ENCODE measurements around the gene PLGRKT. TPM values are rescaled to one million over a fixed set of nuclear protein-coding genes. Genes with fewer than 3 reads are reported as not detected.

PLGRKT gene
- polyA plus RNA-seq, result 10 to 100 TPM; 35.6 to 60.4 (median 54.9) TPM
- long read RNA-seq, donor 1, transcript PLGRKT-201 (6 exons, 932 nt), result major isoform, 32 of 44 reads
- long read RNA-seq, donor 1, partial matches to known transcripts, result 12 of 44 reads
- long read RNA-seq, donor 1, other reads (novel, unspliced or antisense), result 0 of 44 reads
- long read RNA-seq, donor 2, transcript PLGRKT-201 (6 exons, 932 nt), result major isoform, 7 of 7 reads
- long read RNA-seq, donor 2, partial matches to known transcripts, result 0 of 7 reads
- long read RNA-seq, donor 2, other reads (novel, unspliced or antisense), result 0 of 7 reads
- long read RNA-seq, donor 3, transcript PLGRKT-201 (6 exons, 932 nt), result major isoform, 6 of 6 reads
- long read RNA-seq, donor 3, partial matches to known transcripts, result 0 of 6 reads
- long read RNA-seq, donor 3, other reads (novel, unspliced or antisense), result 0 of 6 reads
- long read RNA-seq, donor 4, result 0 reads
- long read RNA-seq, donor 5, transcript PLGRKT-201 (6 exons, 932 nt), result major isoform, 7 of 7 reads
- long read RNA-seq, donor 5, partial matches to known transcripts, result 0 of 7 reads
- long read RNA-seq, donor 5, other reads (novel, unspliced or antisense), result 0 of 7 reads
- long read RNA-seq, donor 6, transcript PLGRKT-201 (6 exons, 932 nt), result major isoform, 6 of 6 reads
- long read RNA-seq, donor 6, partial matches to known transcripts, result 0 of 6 reads
- long read RNA-seq, donor 6, other reads (novel, unspliced or antisense), result 0 of 6 reads
- long read RNA-seq, donor 7, transcript PLGRKT-201 (6 exons, 932 nt), result major isoform, 41 of 48 reads
- long read RNA-seq, donor 7, partial matches to known transcripts, result 7 of 48 reads
- long read RNA-seq, donor 7, other reads (novel, unspliced or antisense), result 0 of 48 reads
- long read RNA-seq, donor 8, result 0 reads
- long read RNA-seq, donor 9, partial matches to known transcripts, result 0 of 1 reads
- long read RNA-seq, donor 9, other reads (novel, unspliced or antisense), result 0 of 1 reads
- long read RNA-seq, donor 10, transcript PLGRKT-201 (6 exons, 932 nt), result major isoform, 17 of 22 reads
- long read RNA-seq, donor 10, partial matches to known transcripts, result 5 of 22 reads
- long read RNA-seq, donor 10, other reads (novel, unspliced or antisense), result 0 of 22 reads

GRCh38 chr9:5437254-5438216 is at the start of gene PLGRKT:
PLGRKT (minus strand) TSS chr9:5437925; CDS start chr9:5431977, 5,948 bp downstream.
- FAIRE-seq, result no peak
- H3K4me3 ChIP-seq (ENCODE audit: low read depth in 1 of 3, low read length in 3 of 3), result peak within 1 kb of the TSS; percentile 63 to 69 (median 68)
- DNase-seq, result peak; percentile 97 to 98
- H3K4me1 ChIP-seq (ENCODE audit: control insufficient read depth in 3 of 3, insufficient read depth in 2 of 3, low read depth in 1 of 3, low read length in 2 of 3), result peaks cover 0 to 10% (median 3%) of the 10 kb centered on the region in 3 donors
- peaks cover 0 to 12% of the 10 kb centered on the region in 2 donors for H3K9me3 ChIP-seq (ENCODE audit: control insufficient read depth in 2 of 2, insufficient read depth in 1 of 2, low read depth in 1 of 2, low read length in 1 of 2)
- WGBS, 3 donors, result 0 to 1% (median 0%) methylated on average over 51 to 55 of the region's 55 CpGs
- peaks cover 0 to 3% (median 0%) of the 10 kb centered on the region in 3 donors for H3K27me3 ChIP-seq (ENCODE audit: control insufficient read depth in 3 of 3, insufficient read depth in 3 of 3, low read length in 3 of 3)
- H3K27ac ChIP-seq (ENCODE audit: low read depth in 1 of 3, low read length in 2 of 3), result peak within 1 kb of the TSS; percentile 93 to 98 (median 97)
- peaks cover 0 to 6% (median 0%) of the 10 kb centered on the region in 3 donors for H3K36me3 ChIP-seq (ENCODE audit: control insufficient read depth in 3 of 3, insufficient read depth in 2 of 3, low read depth in 1 of 3, low read length in 3 of 3)

GRCh38 chr9:5486988-5487387 is 49.3 kb upstream of the PLGRKT start:
- H3K36me3 ChIP-seq (ENCODE audit: control insufficient read depth in 3 of 3, insufficient read depth in 2 of 3, low read depth in 1 of 3, low read length in 3 of 3), result no peaks in the 10 kb centered on the region
- no peak for FAIRE-seq

DNA sequence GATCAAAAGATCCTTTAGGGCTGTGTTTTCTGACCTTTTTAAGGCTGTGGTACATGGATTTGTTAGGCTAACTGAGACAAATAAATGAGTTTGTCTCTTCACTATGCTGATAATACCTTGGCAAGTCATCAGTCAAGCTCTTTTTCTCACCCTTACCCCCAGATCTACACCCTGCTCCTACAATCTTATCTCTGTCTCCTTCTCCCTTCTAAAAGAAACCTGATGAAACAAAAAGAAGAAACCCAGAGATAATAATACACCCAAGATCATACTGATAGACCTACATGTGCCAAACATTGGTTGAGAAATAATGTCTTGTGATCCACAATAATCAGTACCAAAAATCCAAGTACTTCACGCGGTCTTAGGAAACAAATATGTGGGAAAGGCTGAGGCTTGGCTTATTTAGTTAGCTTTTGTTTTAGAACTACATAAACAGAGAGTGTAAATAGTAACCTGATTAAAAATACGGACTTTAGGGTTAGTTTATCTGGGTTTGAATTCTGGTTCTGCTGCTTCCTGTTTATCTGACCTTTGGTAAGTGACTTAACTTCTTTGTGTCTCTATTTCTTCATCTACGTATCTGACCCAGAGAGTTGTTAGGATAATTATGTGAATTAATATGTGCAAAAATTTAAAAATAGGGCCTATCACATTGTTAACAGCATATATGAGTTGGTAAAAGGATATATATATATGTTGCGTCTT is 47.8 kb upstream of the PLGRKT start:
- WGBS, 3 donors, result 65 to 67% (median 67%) methylated on average over 5 of the region's 5 CpGs
- no peaks in the 10 kb centered on the region for H3K9me3 ChIP-seq (ENCODE audit: control insufficient read depth in 2 of 2, insufficient read depth in 1 of 2, low read depth in 1 of 2, low read length in 1 of 2)
- no peak overlapping the region for H3K4me3 ChIP-seq (ENCODE audit: low read depth in 1 of 3, low read length in 3 of 3)
- no peaks in the 10 kb centered on the region for H3K27me3 ChIP-seq (ENCODE audit: control insufficient read depth in 3 of 3, insufficient read depth in 3 of 3, low read length in 3 of 3)
- H3K36me3 ChIP-seq (ENCODE audit: control insufficient read depth in 3 of 3, insufficient read depth in 2 of 3, low read depth in 1 of 3, low read length in 3 of 3), result no peaks in the 10 kb centered on the region
- no peak overlapping the region for H3K27ac ChIP-seq (ENCODE audit: low read depth in 1 of 3, low read length in 2 of 3)
- DNase-seq (no peak), FAIRE-seq (no peak)
- H3K4me1 ChIP-seq (ENCODE audit: control insufficient read depth in 3 of 3, insufficient read depth in 2 of 3, low read depth in 1 of 3, low read length in 2 of 3), result no peaks in the 10 kb centered on the region

More at GRCh38 chr9:5486988-5487387, 49.3 kb upstream of the PLGRKT start:
- no peaks in the 10 kb centered on the region for H3K9me3 ChIP-seq (ENCODE audit: control insufficient read depth in 2 of 2, insufficient read depth in 1 of 2, low read depth in 1 of 2, low read length in 1 of 2)
- 88 to 95% (median 91%) methylated on average over 5 of the region's 5 CpGs for WGBS, 3 donors
- H3K4me1 ChIP-seq (ENCODE audit: control insufficient read depth in 3 of 3, insufficient read depth in 2 of 3, low read depth in 1 of 3, low read length in 2 of 3), result no peaks in the 10 kb centered on the region
- no peak overlapping the region for H3K27ac ChIP-seq (ENCODE audit: low read depth in 1 of 3, low read length in 2 of 3)
- DNase-seq, result no peak
- no peak overlapping the region for H3K4me3 ChIP-seq (ENCODE audit: low read depth in 1 of 3, low read length in 3 of 3)
- H3K27me3 ChIP-seq (ENCODE audit: control insufficient read depth in 3 of 3, insufficient read depth in 3 of 3, low read length in 3 of 3), result no peaks in the 10 kb centered on the region

- Histone ChIP-seq H3K4me3 (ENCODE audit: low read depth in 1 of 3, low read length in 3 of 3) (no peak overlapping the region), H3K27ac (ENCODE audit: low read depth in 1 of 3, low read length in 2 of 3) (no peak overlapping the region), H3K27me3 (ENCODE audit: control insufficient read depth in 3 of 3, insufficient read depth in 3 of 3, low read length in 3 of 3) (no peaks in the 10 kb centered on the region), H3K9me3 (ENCODE audit: control insufficient read depth in 2 of 2, insufficient read depth in 1 of 2, low read depth in 1 of 2, low read length in 1 of 2) (no peaks in the 10 kb centered on the region), H3K4me1 (ENCODE audit: control insufficient read depth in 3 of 3, insufficient read depth in 2 of 3, low read depth in 1 of 3, low read length in 2 of 3) (no peaks in the 10 kb centered on the region), H3K36me3 (ENCODE audit: control insufficient read depth in 3 of 3, insufficient read depth in 2 of 3, low read depth in 1 of 3, low read length in 3 of 3) (no peaks in the 10 kb centered on the region)
- DNase-seq, result no peak
- no peak for FAIRE-seq
- 72 to 91% (median 76%) methylated on average over 2 of the region's 2 CpGs for WGBS, 3 donors
Observed at GRCh38 chr9:5483306-5483705, 45.6 kb upstream of the PLGRKT start.

DNA sequence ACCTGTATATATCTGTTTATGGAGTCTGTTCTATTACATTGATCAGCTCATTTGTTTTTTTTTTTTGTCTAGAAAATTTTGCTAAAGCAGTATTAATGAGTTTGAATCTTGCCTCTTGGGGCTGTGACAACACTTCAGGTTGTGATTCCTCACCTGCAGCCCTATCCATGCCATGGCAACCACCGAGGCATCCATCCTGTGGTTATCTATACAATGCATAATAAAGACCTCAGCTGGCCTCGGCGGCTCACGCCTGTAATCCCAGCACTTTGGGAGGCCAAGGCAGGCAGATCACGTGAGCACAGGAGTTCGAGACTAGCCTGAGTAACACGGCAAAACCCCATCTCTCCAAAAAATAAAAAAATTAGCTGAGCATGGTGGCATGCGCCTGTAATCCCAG is 44.5 kb upstream of the PLGRKT start:
- Histone ChIP-seq H3K4me3 (ENCODE audit: low read depth in 1 of 3, low read length in 3 of 3) (no peak overlapping the region), H3K27ac (ENCODE audit: low read depth in 1 of 3, low read length in 2 of 3) (no peak overlapping the region), H3K27me3 (ENCODE audit: control insufficient read depth in 3 of 3, insufficient read depth in 3 of 3, low read length in 3 of 3) (no peaks in the 10 kb centered on the region), H3K36me3 (ENCODE audit: control insufficient read depth in 3 of 3, insufficient read depth in 2 of 3, low read depth in 1 of 3, low read length in 3 of 3) (no peaks in the 10 kb centered on the region), H3K9me3 (ENCODE audit: control insufficient read depth in 2 of 2, insufficient read depth in 1 of 2, low read depth in 1 of 2, low read length in 1 of 2) (peaks cover 0 to 4% of the 10 kb centered on the region in 2 donors), H3K4me1 (ENCODE audit: control insufficient read depth in 3 of 3, insufficient read depth in 2 of 3, low read depth in 1 of 3, low read length in 2 of 3) (no peaks in the 10 kb centered on the region)
- WGBS, 3 donors, result 80 to 88% (median 85%) methylated on average over 8 of the region's 8 CpGs
- DNase-seq, result no peak
- FAIRE-seq, result no peak

GRCh38 chr9:5481322-5482040 is 43.8 kb upstream of the PLGRKT start:
- WGBS, 3 donors, result 89 to 92% (median 91%) methylated on average over 5 of the region's 5 CpGs
- no peak for DNase-seq
- H3K27ac ChIP-seq (ENCODE audit: low read depth in 1 of 3, low read length in 2 of 3), result no peak overlapping the region
- H3K9me3 ChIP-seq (ENCODE audit: control insufficient read depth in 2 of 2, insufficient read depth in 1 of 2, low read depth in 1 of 2, low read length in 1 of 2), result peaks cover 0 to 4% of the 10 kb centered on the region in 2 donors
- H3K4me3 ChIP-seq (ENCODE audit: low read depth in 1 of 3, low read length in 3 of 3), result no peak overlapping the region
- no peaks in the 10 kb centered on the region for H3K36me3 ChIP-seq (ENCODE audit: control insufficient read depth in 3 of 3, insufficient read depth in 2 of 3, low read depth in 1 of 3, low read length in 3 of 3)
- no peak for FAIRE-seq
- no peaks in the 10 kb centered on the region for H3K4me1 ChIP-seq (ENCODE audit: control insufficient read depth in 3 of 3, insufficient read depth in 2 of 3, low read depth in 1 of 3, low read length in 2 of 3)
- H3K27me3 ChIP-seq (ENCODE audit: control insufficient read depth in 3 of 3, insufficient read depth in 3 of 3, low read length in 3 of 3), result no peaks in the 10 kb centered on the region

GRCh38 chr9:5480919-5481318 is 43.2 kb upstream of the PLGRKT start:
- WGBS, 3 donors, result 84 to 87% (median 86%) methylated on average over 4 of the region's 4 CpGs
- FAIRE-seq, result no peak

More at GRCh38 chr9:5480919-5481318, 43.2 kb upstream of the PLGRKT start:
- no peak overlapping the region for H3K27ac ChIP-seq (ENCODE audit: low read depth in 1 of 3, low read length in 2 of 3)
- H3K4me3 ChIP-seq (ENCODE audit: low read depth in 1 of 3, low read length in 3 of 3), result no peak overlapping the region
- no peaks in the 10 kb centered on the region for H3K4me1 ChIP-seq (ENCODE audit: control insufficient read depth in 3 of 3, insufficient read depth in 2 of 3, low read depth in 1 of 3, low read length in 2 of 3)
- DNase-seq, result no peak
- no peaks in the 10 kb centered on the region for H3K27me3 ChIP-seq (ENCODE audit: control insufficient read depth in 3 of 3, insufficient read depth in 3 of 3, low read length in 3 of 3)
- peaks cover 0 to 4% of the 10 kb centered on the region in 2 donors for H3K9me3 ChIP-seq (ENCODE audit: control insufficient read depth in 2 of 2, insufficient read depth in 1 of 2, low read depth in 1 of 2, low read length in 1 of 2)
- no peaks in the 10 kb centered on the region for H3K36me3 ChIP-seq (ENCODE audit: control insufficient read depth in 3 of 3, insufficient read depth in 2 of 3, low read depth in 1 of 3, low read length in 3 of 3)
